ENCODE results near the gene ALDH3A1.

GRCh38 chr17:19726631-19727376 lies 21.3 kb downstream of the ALDH3A1 start:
- TF ChIP-seq CTCF (IDR thresholded peaks at IDR 0.05) (no peak), POLR2A (IDR thresholded peaks at IDR 0.05; ENCODE audit: low read depth) (no peak), POLR2AphosphoS5 (IDR thresholded peaks at IDR 0.05) (no peak)

All from esophagus muscularis mucosa (tissue), 3 donors.